Stimulated activated CD8-positive, alpha-beta memory T cell treated with anti-CD3 and anti-CD28 coated beads, Interleukin-4, amount 100 ng/mL, for 4 hours (primary cell): ENCODE data around the gene PTGDS.

Experiments used
- DNase-seq, 2 donors: peaks; one replicate each; pipeline ENCODE4 v3.0.0-alpha.2; 2020; ENCODE audit warnings: low read depth in 2 of 2, low spot score in 1 of 2

PTGDS gene

DNA sequence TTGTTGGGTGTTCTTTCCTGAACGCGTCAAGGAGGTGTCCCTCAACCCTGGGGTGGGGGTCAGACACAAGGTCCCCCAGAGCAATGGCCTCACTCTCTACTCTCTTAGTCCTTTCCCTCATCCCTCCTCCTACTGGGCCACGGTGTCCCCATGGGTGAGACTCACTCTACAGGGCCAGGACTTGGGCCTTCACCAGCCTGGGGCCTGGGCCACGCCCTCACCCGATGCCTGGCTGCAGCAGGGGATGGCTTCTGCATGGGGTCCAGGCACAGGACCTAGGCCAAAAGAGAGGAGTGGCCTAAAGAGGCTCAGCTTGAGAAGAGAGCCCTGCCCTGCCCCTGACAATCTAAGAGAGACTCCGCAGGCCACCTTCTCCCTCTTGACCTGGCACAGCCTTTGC lies 19.4 kb upstream of the PTGDS start:
- DNase-seq: no peak

DNA sequence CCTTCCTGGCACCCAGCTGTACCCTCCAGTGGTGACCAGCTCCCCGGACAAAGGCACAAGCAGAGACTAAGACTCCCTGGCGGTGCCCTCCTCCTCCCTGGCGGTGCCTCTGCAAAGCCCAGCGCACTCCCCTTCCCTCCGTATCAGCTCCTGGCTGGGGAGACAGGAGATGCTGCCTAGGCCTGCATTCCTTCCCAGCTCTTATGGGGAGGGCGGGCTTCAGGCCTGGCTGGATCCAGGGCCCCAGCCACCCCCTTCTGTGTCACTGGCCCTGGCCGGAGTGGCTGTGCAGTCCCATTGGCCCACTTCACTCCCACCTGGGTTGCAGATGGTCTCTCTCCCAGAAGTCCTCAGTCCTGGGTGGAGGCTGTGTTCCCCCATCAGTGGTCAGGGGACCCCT lies 18.8 kb upstream of the PTGDS start:
- DNase-seq: no peak

GRCh38 chr9:136958898-136959850 lies 18.1 kb upstream of the PTGDS start:
- no peak for DNase-seq

DNA sequence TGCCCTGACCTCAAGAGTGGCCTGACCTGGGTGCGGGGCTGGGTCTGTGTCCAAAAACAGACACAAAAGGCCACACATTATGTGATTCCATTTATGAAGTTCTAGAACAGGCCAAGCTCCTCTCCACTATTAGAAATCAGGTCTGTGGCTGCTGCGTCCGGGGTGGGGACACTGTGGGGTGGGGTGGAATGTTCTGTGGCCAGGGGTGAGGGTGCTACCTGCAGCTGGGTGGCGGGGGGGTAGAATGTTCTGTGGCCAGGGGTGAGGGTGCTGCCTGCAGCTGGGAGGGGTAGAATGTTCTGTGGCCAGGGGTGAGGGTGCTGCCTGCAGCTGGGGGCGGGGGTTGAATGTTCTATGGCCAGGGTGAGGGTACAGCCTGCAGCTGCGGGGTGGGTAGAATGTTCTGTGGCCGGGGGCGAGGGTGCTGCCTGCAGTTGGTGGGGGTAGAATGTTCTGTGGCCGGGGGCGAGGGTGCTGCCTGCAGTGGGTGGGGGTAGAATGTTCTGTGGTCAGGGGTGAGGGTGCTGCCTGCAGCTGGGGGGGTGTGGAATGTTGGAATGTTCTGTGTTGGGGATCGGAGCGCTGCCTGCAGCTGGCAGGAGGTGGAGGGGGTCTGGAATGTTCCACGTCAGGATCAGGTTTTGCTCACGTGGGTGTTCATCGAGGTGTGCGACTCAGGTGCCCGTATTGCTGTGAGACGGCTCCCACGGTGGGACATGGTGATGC lies 16.9 kb upstream of the PTGDS start:
- DNase-seq: no peak

DNA sequence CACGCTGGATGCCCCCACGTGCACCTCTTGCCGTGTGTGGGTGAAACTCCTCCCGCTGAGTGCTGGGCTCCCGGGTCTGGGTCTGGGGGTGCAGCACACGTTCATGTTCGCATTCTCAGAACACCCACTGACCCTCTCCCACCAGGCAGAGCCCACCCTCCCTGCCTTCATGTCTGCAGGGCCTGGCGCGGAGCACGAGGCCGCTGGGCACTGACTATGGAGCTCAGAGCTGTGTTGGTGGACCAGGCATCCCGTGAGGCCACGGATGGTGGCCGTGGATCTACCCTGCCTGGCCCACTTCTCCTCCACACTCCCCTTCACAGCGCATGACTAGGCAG lies 16.4 kb upstream of the PTGDS start:
- DNase-seq: no peak

DNA sequence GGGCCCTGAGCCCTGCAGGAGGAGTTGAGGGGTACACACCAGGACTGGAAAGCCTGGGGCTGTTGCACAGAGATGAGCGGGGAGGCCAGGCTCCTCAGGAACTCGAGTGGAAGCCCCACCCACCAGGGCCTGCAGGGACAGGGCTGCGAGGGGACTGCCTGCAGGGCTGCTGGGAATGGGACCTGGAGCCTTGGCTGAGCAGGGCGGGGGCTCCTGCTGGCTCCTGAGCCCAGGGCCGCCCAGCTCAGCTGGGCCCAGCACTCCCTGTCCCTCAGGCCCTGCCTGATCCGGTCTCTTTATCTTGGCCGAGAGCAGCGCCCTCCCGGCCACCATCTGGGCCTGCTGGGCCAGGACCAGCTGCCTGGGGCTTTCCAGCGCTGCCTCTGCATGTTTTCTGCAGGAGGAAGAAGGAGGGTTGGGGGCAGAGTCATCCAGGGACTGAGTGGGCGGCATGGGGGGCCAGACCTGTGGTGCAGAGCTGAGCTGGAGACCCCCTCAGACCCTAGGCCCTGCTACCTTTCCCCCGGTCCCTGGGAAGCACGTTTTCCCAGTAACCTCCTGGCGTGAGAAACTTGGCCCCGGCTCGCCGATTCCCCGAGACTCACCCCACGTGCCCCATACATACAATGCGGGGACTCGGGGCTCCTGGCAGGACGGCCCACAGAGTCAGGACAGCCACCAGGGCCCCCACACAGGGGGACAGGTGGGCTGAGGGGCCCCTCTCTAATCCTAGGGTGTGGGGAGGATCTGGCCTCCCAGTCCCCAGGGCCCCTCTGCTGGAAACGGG lies 15.8 kb upstream of the PTGDS start:
- DNase-seq: no peak

GRCh38 chr9:136962163-136962562 lies 15.1 kb upstream of the PTGDS start:
- no peak for DNase-seq

DNA sequence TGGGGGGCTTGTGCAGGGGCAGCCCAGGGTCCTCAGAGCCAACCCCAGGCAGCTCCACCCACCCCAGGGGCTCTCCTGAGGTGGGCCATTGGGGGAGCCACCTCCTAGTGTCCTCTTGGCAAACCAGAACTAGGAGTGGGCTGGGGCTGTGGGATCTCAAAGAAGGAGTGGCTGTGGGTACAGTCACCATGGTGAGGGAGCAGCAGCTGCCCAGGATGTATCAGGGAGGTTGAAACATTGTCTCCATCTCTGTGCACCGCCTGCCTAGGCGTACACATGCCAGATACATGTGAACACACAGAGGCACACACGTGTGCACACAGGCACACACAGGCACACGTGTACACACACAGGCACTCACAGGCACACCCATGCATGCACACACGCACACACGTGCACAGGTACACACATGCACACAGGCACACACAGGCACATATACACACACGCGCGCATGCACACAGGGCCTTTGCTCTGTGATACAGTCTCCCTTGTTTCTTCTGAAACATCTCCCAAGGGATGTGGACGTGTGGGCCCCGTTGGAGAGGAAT lies 14.5 kb upstream of the PTGDS start:
- DNase-seq: no peak

- no peak for DNase-seq
These were observed 14.0 kb upstream of the PTGDS start for GRCh38 chr9:136963341-136963740.

DNA sequence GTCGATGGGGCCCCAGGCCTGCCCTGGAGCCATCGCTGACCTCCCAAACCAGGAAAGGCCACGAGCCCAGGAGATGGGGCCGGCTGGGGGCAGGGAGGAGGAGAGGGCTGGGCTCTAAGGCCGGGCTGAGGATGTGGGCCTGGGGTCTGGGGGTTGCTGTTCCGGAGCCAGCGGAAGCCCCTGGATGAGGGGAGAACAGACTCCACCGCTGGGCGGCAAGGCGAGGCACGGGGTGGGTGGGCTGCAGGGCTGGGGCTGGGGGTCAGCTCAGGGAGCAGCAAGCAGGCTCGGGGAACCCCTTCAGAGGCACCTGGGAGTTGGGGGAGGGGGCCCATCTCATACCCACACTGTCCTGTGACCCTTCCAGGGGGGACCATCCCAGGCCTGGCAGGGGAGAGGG lies 13.6 kb upstream of the PTGDS start:
- no peak for DNase-seq

GRCh38 chr9:136964171-136964689 lies 13.1 kb upstream of the PTGDS start:
- DNase-seq: no peak

DNA sequence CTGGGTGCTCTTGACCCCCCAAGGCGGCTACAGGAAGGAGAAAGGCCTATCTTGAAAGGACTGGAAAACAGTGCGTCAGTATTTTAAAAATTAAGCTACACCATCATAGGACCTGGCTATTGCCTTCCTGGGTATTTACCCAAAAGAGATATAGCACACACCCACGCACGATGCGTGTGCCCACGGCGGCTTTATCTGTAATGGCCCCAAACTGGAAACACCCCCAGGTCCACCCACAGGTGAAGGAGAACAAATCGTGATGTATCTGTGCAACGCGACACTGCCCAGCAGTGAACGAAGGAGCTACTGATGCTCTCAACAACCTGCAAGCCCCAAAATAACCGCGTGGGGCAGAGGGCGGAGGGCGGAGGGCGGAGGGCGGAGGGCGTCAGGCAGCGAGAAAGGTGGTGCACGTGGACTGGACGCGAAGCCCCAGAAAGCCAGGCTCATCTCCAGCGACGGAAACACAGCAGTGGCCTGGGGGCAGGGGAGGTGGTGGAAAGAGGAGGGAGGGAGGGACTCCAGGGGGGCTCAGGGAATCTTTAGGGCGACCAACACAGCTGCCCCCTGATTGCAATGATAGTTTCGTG lies 12.4 kb upstream of the PTGDS start:
- no peak for DNase-seq

DNA sequence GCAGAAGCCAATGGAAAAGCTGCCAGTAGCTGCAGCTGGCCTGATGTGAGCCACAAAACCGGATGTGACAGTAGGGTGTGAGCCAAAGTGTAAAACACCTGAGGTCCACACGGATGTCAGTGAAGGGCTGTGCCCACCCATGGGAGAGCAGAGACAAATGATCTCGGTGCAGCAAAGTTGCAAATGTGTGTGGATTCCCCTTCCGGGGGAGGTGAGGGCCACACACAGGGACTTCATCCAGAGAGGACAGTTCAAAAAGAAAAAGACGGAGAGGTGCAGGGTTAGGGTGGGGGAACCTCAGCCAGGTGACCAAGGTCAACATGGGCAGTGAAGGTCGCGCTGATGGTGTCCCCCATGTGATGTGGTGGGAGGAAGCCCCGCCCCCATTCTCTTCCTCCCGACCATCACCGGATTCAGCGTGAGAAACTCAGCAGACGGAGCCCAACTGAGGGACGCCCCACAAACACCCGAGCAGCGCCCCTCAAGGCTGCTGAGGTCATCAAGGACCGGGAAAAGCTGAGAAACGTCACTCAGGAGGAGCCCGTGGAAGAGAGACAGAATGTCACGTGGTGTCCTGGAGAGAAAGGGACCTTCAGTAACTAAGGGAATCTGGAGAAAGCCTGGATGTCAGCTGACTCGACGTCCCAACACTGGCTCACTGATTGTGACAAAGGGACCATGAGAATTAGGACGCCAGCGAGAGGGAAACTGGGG lies 11.4 kb upstream of the PTGDS start:
- DNase-seq: no peak

DNA sequence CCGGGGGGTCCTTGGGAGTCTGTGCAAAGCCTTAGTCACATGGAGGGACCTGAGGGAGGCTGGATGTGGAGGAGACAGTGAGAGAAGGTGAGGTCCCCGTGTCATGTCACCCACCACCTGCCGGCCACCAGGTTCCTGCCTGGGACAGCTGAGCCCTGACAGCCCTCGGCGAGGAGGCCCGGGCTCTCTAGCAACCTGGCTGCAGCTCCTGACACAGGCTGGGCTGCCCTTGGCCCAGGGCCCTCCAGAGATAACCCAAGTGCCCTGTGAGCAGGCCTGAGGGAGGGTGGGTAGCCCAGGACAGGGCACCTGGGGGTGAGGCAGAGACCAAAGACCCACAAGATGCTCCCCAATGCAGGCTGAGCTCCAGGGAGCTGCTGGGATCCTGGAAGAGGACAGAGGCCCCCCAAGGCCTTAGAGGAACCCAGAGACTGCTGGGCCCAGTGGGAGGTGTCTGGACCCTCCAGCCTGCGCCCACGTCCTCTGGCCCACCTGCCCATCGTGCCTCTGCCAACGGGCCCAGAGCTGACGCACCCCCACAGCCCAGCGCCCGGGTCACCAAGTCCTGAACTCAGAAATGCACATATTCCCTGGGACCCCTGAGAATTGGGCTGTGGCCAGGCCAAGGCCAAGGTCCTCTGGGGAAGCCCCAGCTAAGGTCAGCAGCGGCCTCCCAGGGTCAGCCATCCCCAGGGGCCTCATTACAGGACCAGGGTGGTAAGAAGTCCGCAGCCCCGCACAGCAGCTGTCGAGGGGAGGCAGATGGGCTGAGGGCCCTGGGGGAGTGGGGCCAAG lies 8.8 kb upstream of the PTGDS start:
- no peak for DNase-seq

- DNase-seq: no peak
These were observed 8.2 kb upstream of the PTGDS start for GRCh38 chr9:136969150-136969549.

DNA sequence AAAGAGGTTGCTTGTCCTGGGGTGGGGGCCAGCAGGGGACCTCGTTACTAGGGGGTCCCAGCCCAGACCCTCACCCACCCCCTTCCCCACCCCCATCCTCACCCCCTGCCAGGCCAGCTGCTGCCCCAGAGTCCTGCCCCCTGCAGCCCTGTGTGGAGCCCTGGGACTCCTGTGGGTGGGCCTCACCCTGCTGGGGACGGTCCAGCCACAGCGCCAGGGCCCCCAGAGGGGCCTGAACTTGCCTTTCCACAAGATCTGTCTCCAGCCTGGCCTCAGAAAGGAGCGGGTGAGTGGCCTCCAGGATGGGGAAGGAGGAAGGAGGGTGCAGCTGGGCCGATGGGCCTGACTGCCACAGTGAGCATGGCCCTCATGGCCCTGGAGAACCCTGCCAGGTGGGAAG lies 7.5 kb upstream of the PTGDS start:
- DNase-seq: no peak

GRCh38 chr9:136970361-136970760 lies 6.9 kb upstream of the PTGDS start:
- DNase-seq: no peak

- DNase-seq: no peak
These were observed 5.6 kb upstream of the PTGDS start for GRCh38 chr9:136971746-136972145.

GRCh38 chr9:136972335-136972734 lies 5.0 kb upstream of the PTGDS start:
- DNase-seq: no peak
